HG03558 (cell line): ENCODE measurements around the gene TUT1.

Experiments
- ATAC-seq: cut with Tn5 transposase; IDR thresholded peaks from one replicate; pipeline ENCODE4 v1.9.1; 2021; ENCODE audit warnings: moderate number of reproducible peaks; ENCODE audit not compliant: unreplicated experiment; ENCODE audit errors: extremely low read depth

The TUT1 gene

DNA sequence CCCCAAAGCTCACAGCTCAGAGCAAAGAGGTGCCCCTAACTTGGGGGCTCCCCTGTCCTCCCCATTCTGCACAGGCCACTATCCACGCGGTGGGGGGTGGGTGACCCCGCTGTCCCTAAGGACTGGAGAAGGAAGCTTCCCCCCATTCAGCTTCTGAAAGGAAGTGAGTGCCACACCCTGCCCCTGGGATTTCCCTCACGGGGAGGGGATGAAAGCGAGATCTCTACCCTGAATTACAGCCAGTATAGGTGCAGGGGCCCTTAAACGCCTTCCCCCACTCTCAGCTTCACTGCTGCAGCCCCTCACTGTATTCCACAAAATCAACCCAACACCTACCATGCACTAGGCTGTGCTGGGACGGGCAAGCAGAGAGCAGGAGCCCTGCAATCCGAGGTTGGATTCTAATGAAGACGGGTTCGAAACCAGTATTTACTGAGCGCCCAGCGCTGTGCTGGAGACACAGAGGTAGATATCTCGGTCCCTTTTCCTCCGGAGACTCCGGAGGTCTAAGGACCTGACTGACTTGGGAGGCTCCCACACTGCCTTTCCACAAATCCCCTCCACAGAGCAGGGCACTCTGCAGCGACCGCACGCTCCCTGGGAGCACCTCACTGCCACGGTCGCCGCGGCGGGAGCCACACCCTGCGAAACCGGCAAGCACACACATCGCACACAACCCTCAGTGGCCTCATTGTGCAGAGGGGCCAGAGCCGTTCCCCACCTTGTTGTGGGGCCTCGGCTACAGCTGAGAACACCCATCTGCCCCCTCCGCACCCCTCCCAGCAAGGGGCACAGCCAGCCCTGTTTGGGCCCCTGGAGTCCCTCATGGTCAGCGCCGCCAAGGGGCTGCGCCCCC is 46.5 kb downstream of the TUT1 start:
- no peak for ATAC-seq

DNA sequence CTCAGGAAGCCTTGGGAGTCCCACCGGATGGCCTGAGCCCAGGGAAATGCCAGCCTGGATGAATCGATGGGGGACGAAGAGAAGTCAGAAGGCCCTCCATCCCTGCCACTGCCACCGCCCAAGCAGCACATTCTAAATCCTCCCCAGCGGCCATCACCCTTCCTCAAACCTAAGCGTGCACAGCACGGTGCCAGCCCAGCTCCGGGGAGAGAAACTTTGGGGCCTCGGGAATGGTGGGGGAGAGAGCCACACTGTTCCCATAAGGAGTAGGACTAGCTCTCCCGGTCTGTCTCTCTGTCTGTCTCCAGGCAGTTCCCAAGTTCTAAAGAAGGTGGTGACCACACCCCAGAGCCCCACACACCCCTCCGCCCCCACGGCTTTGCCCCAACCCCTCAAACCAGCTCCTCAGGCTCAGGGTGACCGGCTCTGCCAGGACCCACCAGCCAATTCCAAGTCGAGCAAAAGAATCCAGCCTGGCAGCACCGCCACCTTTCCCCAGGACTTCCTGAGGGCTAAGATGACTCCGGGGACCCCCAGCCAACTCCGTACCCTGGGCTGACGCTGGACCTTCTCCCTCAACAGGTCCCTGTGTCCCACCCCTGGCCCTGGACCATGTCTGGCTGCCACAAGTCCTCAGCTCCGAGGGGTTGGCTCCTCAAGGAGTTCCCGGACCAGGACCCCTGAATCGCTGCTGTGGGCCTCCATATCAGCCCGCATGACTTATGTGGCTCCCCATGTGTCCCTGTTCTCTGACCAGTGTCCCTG is 47.5 kb downstream of the TUT1 start:
- no peak for ATAC-seq

DNA sequence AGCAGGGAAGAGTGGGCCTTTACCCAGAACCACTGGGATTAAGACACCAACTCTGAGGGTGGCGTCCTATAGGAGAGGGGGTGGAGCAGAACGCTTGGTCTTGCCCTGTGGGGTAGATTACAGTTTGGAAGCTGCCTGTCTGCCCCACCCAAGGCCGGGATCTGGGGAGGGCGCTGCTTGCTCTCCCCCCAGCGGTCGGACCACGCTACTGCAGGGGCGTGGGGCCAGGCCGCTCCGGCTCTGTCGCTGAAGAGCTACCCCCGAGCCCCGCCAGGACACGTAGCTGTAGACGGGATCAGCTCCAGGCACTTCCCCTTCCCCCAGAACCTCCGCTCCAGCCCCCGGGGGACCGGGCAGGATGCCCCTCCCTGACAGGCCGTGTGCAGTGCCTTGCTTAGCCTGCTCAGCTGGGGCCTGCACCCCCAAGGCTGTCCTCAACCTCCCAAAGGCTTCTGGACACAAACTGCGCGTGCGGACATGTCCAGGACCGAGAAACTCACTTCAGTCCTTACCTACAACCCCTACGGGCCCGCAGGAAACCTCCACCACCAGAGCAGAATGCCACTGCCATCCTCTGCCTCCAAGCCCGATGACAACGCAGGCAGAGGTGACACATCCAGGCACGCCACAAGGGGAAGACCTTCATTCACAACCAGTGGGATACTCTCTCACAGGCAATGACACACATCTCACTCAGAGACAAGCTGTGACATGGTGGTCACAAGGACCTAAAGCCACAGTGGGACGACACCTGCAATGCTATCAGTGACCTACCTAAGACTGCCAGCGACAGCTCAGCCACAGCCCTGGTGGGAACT is 48.4 kb downstream of the TUT1 start:
- no peak for ATAC-seq

DNA sequence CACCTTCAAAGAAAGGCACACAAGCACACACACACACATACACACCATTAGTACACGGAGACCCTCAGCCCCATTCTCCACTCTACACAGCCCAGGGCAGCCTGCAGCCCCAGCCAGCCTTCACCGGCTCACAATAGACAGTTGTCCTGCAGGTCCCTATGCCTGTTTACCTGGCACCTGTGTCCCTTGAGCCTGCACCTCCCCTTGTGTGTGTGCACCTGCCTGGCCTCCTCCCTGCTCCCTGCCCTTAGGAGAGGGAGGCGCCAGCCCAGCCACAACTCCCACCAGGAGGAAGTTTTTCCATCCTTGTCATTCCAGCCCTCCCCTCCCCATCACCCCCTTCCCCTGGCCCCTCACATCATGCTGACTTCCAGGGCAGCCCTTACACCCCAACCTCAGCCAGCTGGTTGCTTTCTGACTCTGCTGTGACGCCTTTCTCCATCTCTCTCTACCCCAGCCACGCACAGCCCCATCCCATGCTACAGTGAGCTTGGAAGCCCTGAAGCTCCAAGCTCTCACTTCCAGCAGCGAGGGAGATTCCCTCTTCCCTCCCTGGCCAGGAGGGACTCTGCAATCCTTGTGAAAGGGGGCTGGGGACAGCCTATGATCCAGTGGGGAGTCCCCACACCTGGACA is 49.1 kb downstream of the TUT1 start:
- ATAC-seq: no peak

DNA sequence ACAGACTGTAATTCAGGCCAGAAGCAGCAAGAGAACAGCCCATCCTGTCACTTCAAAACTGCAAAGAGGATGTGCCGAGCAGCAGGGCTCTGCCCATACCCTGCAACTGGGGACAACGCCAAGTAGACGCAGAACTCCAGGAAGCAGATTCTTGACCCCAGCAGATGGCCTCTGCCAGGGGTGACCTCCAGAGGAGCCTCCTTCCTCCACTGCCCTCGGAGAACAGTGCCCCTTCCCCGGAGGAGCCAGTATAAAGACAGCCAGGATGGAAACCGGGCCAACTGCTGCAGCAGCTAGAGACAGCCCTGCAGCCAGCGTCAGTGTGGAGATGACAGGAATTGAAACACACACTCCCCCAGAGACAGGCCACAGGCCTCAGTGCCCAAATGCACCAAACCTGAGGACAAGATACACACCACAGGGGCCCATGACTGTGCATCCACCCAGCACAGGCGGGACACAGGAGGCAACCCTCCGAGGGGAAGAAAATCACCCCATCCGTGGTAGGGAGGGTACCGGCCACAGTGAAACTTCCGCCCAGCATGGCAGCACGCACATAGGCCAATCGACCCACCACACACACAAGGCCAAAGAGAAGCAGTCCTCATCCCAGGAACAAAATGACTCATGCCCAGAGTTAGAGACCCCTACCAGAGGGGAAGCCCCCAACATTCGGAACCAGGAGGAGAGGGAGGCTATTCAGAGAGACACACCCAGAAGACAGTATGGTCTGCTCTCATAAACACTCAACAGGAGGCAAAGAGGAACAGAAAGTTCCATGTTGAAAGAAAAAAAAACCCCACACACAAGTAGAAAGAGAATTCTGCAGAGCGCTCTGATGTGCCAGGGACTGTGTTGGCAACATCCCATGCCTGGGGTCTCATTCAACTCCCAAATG is 50.3 kb downstream of the TUT1 start:
- ATAC-seq: peak; percentile 37

DNA sequence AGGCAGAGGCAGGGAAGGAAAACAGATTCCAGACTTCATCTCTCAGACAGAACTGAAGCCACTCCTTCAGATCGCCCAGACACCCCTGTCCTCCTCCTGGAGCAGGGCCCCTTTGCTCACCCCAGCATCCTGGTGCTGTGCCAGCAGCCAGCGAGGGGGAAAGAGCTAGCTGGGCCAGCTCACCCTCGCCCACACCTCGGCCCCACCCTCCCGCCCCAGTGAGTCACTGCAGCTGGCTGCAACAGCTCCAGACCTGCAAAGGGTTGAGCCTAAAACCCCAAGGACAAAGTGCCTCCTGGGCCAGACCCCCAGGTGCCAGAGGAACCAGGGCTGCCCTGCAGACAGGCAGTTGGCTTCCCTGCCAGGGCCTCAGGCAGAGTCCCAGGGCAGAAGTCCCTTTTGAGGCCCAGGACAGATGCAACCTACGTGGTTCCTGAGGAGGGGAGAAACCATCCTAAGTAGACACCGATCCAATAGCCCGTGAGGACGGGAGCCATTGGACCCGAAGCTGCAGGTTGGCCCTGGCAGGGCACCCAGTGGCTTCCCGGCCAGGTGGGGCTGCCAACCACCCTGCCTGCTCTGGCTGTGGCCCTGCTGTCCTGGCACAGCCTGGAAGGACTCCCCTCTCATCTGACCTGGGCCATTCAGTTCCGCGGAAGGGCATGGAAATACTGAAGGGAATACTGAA is 51.9 kb downstream of the TUT1 start:
- ATAC-seq: no peak

DNA sequence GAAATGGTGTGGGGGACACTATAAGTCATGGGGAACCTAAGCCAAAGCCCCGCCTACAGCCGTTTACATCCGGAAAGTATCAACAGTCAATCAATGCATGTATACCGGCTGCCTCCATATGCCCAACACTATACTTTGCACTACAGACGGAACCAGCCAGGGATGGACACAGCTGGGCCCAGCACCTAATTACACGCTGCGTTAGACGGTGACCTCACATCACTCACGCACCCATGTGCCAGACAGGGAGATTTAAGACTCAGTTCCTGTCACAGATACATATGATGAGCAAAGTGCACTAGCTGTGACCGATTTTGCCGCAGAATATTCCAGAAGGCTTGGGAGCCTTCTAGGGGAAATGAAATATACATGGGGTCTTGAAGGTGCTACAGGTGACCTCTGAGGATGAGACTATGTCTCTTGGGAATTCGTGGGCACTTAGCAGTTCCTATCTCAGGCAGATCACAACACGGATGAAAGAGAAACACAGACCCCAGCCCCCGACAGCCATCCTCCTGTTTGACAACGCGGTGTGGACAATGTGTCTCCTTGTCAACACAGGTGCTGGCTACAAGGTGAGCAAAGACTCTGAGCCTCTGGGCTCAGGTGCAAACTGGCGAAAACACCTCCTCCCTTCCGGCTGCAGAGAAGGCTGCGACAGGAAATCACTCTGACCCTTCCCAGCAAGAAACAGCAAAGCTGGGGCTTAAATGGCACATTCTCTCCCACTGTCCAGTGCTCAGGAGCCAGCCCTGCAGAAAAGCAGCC is 52.7 kb downstream of the TUT1 start:
- no peak for ATAC-seq

DNA sequence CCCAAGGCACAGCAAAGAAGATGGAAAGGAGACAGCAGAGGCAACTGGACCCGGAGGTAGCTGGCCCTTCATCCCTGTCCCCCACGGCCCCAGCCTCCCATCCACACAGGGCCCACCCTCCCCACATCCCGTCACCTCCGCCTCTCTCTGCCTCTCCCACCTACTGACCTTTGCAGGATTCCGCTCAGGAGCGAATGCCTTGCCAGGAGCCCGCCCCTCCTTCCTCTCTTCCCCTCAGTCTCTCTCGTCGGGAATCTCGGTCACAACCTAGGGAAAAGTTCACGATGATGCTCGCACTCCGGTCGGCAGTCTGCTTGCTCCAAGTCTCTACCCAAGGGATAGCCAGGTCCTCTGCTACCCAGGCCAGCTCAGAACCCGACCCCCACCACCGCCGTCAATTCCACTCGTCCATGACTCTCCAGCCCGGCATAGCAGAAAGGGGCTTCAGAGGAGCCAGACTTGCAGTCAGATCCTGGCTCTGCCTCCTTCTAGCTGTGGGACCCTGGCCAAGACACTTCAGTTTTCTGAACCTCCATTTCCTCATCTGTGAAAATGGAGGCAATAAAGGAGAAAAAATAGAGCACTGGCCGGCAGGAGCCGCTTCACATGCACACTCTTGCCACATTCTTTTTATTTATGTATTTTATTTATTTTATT is 54.9 kb downstream of the TUT1 start:
- no peak for ATAC-seq

DNA sequence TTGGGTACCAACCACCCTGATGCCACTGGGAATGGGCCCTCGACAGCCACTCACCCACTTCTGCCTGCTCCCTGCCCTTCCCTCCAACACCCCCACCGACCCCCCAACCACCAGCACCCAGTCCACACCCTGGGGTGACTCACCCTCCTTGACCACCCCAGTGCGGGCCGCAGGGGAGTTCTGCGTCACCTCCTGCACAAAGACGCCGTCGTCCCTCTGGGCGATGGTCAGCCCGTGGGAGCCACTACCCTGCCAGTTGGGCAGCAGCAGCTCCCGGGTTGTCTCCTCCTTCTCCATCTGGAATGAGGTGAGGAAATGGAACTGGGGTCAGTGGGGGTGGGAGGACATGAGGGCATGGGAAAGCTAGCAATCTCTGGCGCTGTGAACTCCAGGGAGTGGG is 55.5 kb downstream of the TUT1 start:
- no peak for ATAC-seq

DNA sequence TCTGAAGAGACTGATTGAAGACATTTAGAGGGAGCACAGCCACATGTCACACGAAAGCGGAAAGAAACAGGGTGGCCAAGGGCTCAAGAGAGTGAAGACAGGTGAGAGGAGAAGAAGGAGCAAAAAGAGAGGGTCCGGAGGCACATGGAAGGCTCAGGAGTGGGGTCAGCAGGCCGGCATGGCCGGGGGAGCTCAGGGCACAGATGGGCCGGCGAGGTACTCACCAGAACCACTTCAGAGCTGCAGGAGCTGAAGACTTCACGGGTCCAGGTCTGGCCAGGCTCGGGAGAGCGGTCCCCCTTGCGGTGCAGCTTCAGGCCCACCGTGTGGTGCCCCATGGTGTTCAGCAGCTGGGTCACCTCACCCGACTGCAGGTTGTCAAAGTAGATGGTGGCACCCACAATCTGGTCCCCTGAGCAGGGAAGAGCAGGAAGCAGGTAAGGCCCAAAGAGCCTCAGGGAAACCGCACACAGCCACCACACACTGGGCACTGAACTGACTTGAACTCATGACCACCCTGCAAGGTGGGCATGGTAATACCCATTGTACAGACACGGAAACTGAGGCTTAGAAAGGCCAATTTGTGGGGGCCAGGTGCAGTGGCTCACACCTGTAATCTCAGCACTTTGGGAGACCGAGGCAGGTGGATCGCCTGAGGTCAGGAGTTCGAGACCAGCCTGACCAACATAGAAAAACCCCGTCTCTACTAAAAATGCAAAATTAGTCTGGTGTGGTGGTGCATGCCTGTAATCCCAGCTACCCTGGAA is 56.4 kb downstream of the TUT1 start:
- no peak for ATAC-seq

DNA sequence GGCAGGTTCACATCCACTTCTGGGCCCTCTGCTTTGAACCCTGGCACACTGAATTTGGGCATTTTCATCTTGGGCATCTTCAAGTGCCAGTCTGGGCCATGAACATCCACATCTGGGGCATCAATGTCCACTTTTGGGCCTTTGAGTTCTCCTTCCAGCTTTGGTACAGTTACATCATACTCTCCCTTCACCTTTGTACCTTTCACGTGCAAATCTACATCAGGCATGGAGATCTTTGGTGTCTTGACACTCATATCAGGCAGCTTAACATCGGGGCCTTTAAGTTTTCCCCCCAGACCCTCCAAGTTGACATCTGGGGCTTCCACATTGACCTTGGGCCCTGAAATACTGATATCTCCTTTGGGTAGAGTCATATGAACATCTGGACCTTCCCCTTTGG is 59.2 kb downstream of the TUT1 start:
- ATAC-seq: no peak
